ENCODE measurements around the gene UNC5A. TPM values are rescaled to one million over a fixed set of nuclear protein-coding genes. Genes with fewer than 3 reads are reported as not detected.

UNC5A gene
- total RNA-seq, 1 experiment from 2014 or later: 10.1 TPM

DNA sequence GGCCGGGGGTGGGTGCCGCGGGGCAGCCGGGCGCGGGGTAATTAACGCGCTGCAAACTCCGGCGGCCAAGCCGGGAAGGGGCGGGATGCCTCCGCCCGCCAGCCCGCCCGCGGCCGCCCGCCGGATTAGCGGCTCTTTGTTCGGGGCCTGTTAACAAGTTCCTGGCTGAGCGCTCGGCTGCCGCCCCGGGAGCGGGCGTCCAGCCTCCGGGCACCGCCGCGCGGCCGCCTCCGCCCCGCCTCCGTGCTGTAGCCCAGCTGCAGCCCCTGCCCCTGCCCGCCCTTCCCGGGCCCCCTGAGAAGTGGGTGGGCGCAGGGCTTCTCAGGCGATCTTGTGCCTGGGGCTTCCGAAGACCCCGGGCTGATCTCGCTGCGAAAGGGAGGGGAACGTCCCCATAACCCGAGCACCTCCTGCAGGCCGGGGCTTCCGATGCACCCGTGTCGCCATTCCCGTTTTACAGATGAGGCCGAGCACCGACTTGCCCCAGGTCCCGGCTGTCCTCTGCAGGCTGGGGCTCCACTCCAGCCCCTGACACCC, 7.5 kb downstream of the UNC5A start:
- no peaks in the 10 kb centered on the region for H4K20me1 ChIP-seq (ENCODE audit: insufficient read depth)
- no peaks in the 10 kb centered on the region for H3K27me3 ChIP-seq (ENCODE audit: insufficient read depth, low read length)
- peaks cover 33 to 49% of the 10 kb centered on the region in 2 experiments for H3K4me1 ChIP-seq (ENCODE audit: control insufficient read depth in 1 of 2, insufficient read depth in 2 of 2, low read length in 2 of 2)
- intact Hi-C loops (cut with micrococcal nuclease): no loop called here
- H3K36me3 ChIP-seq (ENCODE audit: control insufficient read depth in 1 of 2, insufficient read depth in 2 of 2, low read length in 2 of 2): no peaks in the 10 kb centered on the region
- H3K4me3 ChIP-seq (replicated peaks in 1 of 2; ENCODE audit: low read depth in 1 of 2, low read length in 2 of 2): peak overlapping the region; percentile 49 to 68
- DNase-seq (ENCODE audit: low read depth, low spot score) (no peak), ATAC-seq (peak; percentile 68)
- peak overlapping the region; percentile 16 for H2AFZ ChIP-seq (ENCODE audit: low read depth, low read length, poor library complexity, severe bottlenecking)
- peak overlapping the region; percentile 46; the same call in 1 of the 2 replicates for H3K27ac ChIP-seq (ENCODE audit: low read depth, low read length)
- peak overlapping the region; percentile 54 for H3K9ac ChIP-seq (ENCODE audit: low read length)
- TF ChIP-seq ZNF274 (IDR thresholded peaks at IDR 0.05; ENCODE audit: low read depth, low read length) (no peak), ZFX (IDR thresholded peaks at IDR 0.05) (peak; percentile 41; the same call in 1 of the 2 replicates), SP1 (IDR thresholded peaks at IDR 0.05; ENCODE audit: low read depth) (no peak), TCF7L2 (IDR thresholded peaks at IDR 0.05; ENCODE audit: borderline replicate concordance, extremely low read depth, insufficient read depth, insufficient read length) (peak; percentile 57), YY1 (IDR thresholded peaks at IDR 0.05; ENCODE audit: extremely low read depth, insufficient replicate concordance, low read depth, low read length) (peak; percentile 59)
- TF ChIP-seq, protein P1, sequence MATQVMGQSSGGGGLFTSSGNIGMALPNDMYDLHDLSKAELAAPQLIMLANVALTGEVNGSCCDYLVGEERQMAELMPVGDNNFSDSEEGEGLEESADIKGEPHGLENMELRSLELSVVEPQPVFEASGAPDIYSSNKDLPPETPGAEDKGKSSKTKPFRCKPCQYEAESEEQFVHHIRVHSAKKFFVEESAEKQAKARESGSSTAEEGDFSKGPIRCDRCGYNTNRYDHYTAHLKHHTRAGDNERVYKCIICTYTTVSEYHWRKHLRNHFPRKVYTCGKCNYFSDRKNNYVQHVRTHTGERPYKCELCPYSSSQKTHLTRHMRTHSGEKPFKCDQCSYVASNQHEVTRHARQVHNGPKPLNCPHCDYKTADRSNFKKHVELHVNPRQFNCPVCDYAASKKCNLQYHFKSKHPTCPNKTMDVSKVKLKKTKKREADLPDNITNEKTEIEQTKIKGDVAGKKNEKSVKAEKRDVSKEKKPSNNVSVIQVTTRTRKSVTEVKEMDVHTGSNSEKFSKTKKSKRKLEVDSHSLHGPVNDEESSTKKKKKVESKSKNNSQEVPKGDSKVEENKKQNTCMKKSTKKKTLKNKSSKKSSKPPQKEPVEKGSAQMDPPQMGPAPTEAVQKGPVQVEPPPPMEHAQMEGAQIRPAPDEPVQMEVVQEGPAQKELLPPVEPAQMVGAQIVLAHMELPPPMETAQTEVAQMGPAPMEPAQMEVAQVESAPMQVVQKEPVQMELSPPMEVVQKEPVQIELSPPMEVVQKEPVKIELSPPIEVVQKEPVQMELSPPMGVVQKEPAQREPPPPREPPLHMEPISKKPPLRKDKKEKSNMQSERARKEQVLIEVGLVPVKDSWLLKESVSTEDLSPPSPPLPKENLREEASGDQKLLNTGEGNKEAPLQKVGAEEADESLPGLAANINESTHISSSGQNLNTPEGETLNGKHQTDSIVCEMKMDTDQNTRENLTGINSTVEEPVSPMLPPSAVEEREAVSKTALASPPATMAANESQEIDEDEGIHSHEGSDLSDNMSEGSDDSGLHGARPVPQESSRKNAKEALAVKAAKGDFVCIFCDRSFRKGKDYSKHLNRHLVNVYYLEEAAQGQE (IDR thresholded peaks at IDR 0.05; ENCODE audit: low read depth): no peak
- TF ChIP-seq, protein P2, sequence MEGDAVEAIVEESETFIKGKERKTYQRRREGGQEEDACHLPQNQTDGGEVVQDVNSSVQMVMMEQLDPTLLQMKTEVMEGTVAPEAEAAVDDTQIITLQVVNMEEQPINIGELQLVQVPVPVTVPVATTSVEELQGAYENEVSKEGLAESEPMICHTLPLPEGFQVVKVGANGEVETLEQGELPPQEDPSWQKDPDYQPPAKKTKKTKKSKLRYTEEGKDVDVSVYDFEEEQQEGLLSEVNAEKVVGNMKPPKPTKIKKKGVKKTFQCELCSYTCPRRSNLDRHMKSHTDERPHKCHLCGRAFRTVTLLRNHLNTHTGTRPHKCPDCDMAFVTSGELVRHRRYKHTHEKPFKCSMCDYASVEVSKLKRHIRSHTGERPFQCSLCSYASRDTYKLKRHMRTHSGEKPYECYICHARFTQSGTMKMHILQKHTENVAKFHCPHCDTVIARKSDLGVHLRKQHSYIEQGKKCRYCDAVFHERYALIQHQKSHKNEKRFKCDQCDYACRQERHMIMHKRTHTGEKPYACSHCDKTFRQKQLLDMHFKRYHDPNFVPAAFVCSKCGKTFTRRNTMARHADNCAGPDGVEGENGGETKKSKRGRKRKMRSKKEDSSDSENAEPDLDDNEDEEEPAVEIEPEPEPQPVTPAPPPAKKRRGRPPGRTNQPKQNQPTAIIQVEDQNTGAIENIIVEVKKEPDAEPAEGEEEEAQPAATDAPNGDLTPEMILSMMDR (IDR thresholded peaks at IDR 0.05 in 2 of 3, conservative IDR thresholded peaks at IDR 0.05 in 1 of 3; ENCODE audit: borderline replicate concordance in 1 of 3, insufficient read depth in 1 of 3, low read depth in 2 of 3, low read length in 2 of 3): peak in 2 of 3 experiments; percentile 74 to 76; a peak in 4 of 6 replicates
- no peaks in the 10 kb centered on the region for H3K79me2 ChIP-seq (ENCODE audit: insufficient read depth, low read length)
- no peaks in the 10 kb centered on the region for H3K9me2 ChIP-seq (ENCODE audit: insufficient read depth)
- ChIA-PET POLR2A (interaction anchor here (0.9 kb wide), 1 partner anchor 20 kb away, joined by 3 read pairs; no protein-coding TSS in a partner anchor), CTCF (interaction anchor here (0.6 to 1.6 kb wide), 4 partner anchors 93 to 161 kb away, joined by 3 to 9 read pairs (median 4); no protein-coding TSS in a partner anchor), RAD21 (ENCODE audit: low non-redundant PET in 1 of 2, low total read pairs in 2 of 2, uncharacterized antibody in 2 of 2, unreplicated experiment in 2 of 2) (no interaction called here)
- H3K4me2 ChIP-seq (ENCODE audit: low read length): peak overlapping the region; percentile 90
- H3K9me3 ChIP-seq (ENCODE audit: control insufficient read depth in 1 of 2, insufficient read depth in 1 of 2, low read depth in 1 of 2, low read length in 2 of 2): no peaks in the 10 kb centered on the region
- BruUV-seq (replicated peaks): no TSS peak
